ENCODE data around the gene WDR7. TPM values are rescaled to one million over a fixed set of nuclear protein-coding genes. Genes with fewer than 3 reads are reported as not detected.
"Not testable (repeated sequence)": the region's sequence is repeated elsewhere in the genome, so short reads cannot be mapped to it uniquely, and the experiment has no call there.

WDR7 gene
- total RNA-seq, 2 experiments from 2014 or later = 21.5 to 23.1 TPM

- peaks cover 2% of the 10 kb centered on the region for H3K9me3 Mint-ChIP-seq (ENCODE audit: low read depth)
- H3K4me1 Mint-ChIP-seq = peaks cover 39% of the 10 kb centered on the region
- DNase-seq (no peak), ATAC-seq (no peak)
- H3K36me3 Mint-ChIP-seq (ENCODE audit: low read depth) = peaks cover 23% of the 10 kb centered on the region
- H3K4me3 Mint-ChIP-seq = peak overlapping the region; percentile 98
- H3K27ac Mint-ChIP-seq = peak overlapping the region; percentile 96
- ChIA-PET POLR2A (no interaction called here), CTCF (interaction anchor here (1.3 to 3.6 kb wide), 2 partner anchors 11 to 70 kb away, joined by 4 to 19 read pairs; partner anchors contain the start of gene WDR7)
- no peaks in the 10 kb centered on the region for H3K27me3 Mint-ChIP-seq
- intact Hi-C loops (cut with DNase I, micrococcal nuclease) = loop anchor here in 1 of 2 experiments (2.0 to 10.0 kb wide), 2 partner anchors 946 to 1050 kb away; partner anchors contain the start of genes FECH and TCF4
These were observed 12.1 kb upstream of the WDR7 start for GRCh38 chr18:56639104-56639381.

- H3K27ac Mint-ChIP-seq = peak overlapping the region; percentile 96
- peaks cover 2% of the 10 kb centered on the region for H3K9me3 Mint-ChIP-seq (ENCODE audit: low read depth)
- ChIA-PET CTCF (interaction anchor here (0.7 to 3.6 kb wide), 3 partner anchors 11 to 232 kb away, joined by 3 to 19 read pairs (median 4); partner anchors contain the start of gene WDR7), POLR2A (no interaction called here)
- no peaks in the 10 kb centered on the region for H3K27me3 Mint-ChIP-seq
- H3K4me1 Mint-ChIP-seq = peaks cover 36% of the 10 kb centered on the region
- H3K36me3 Mint-ChIP-seq (ENCODE audit: low read depth) = peaks cover 20% of the 10 kb centered on the region
- DNase-seq (no peak), ATAC-seq (no peak)
- peak overlapping the region; percentile 98 for H3K4me3 Mint-ChIP-seq
- intact Hi-C loops (cut with DNase I, micrococcal nuclease) = loop anchor here in 1 of 2 experiments (2.0 to 10.0 kb wide), 2 partner anchors 945 to 1051 kb away; partner anchors contain the start of genes FECH and TCF4
These were observed 11.6 kb upstream of the WDR7 start for GRCh38 chr18:56639571-56639970.

DNA sequence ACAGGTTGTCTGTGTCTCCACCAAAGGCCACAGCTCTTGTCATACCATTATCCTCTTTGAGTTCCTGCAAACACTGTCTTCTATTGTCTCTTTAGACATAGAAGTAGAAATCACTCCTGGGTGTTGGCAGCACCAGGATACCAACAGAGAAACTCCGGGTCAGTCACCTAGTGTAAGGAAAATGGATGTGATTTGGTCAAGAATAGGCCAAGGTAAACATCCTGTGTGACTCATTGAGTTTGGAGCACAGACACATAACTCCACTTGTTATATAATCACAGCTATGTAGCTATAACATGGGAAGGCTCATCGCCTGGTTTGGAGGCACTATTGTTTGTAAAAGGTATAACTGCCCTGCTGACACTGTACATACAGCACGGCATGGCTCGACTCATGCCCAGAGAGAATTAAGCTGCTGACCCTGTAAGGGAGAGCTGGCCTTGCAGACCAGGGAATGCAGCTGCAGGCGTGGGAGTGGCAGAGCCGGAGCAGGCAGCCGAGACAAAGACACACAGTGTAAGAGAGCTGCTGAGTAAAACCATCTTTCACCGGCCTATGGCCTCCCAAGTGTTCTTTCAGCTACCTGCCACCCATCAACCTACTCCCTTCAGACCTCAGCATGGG, 9.3 kb upstream of the WDR7 start:
- H3K27ac Mint-ChIP-seq = no peak overlapping the region

GRCh38 chr18:56643381-56643780, 7.8 kb upstream of the WDR7 start:
- POLR2A ChIA-PET = no interaction called here
- H3K4me1 Mint-ChIP-seq = peaks cover 17% of the 10 kb centered on the region

More for the DNA sequence above, 9.3 kb upstream of the WDR7 start:
- Mint-ChIP-seq H3K36me3 (ENCODE audit: low read depth) (peaks cover 12% of the 10 kb centered on the region), H3K9me3 (ENCODE audit: low read depth) (peaks cover 2% of the 10 kb centered on the region), H3K4me1 (peaks cover 16% of the 10 kb centered on the region), H3K4me3 (no peak overlapping the region), H3K27me3 (no peaks in the 10 kb centered on the region)
- CTCF ChIA-PET = interaction anchor here (1.1 to 3.6 kb wide), 3 partner anchors 8 to 978 kb away, joined by 3 to 19 read pairs (median 4); partner anchors contain the start of gene WDR7
- DNase-seq = no peak
- ATAC-seq = no peak
- intact Hi-C loops (cut with DNase I, micrococcal nuclease) = no loop called here
- POLR2A ChIA-PET = no interaction called here

DNA sequence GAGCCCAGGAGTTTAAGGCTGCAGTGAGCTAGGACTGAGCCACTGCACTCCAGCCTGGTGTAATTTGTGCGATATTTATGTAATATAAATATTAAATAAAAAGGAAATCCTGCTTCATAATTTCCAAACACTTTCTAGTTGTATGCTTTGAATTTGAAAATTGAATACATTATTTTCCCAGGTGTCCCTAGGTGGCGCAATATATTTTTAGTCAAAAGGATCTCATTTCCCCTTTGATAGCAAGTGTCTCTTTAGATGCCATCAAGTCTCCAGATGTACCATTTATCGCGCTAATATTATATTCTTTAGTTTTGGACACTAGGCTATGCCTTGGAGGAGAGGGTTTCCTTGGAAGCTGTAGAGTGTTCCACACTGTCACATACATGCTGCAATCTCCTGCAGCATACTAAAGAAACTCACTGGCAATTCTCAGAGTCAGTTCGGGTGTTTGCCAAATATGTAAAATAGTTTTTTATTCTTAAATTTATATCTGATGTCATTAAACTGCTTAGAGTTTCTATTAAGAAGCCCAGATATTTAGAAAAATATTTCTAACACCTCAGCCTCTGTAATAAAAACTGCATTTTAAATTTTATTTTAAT, 5.6 kb upstream of the WDR7 start:
- Mint-ChIP-seq H3K36me3 (ENCODE audit: low read depth) (no peaks in the 10 kb centered on the region), H3K9me3 (ENCODE audit: low read depth) (no peaks in the 10 kb centered on the region), H3K27me3 (no peaks in the 10 kb centered on the region), H3K4me1 (peaks cover 8% of the 10 kb centered on the region), H3K27ac (no peak overlapping the region), H3K4me3 (no peak overlapping the region)
- intact Hi-C loops (cut with DNase I, micrococcal nuclease) = no loop called here
- ATAC-seq = no peak
- POLR2A ChIA-PET = no interaction called here
- CTCF ChIA-PET = interaction anchor here (0.6 kb wide), 1 partner anchor 49 kb away, joined by 3 read pairs; no protein-coding TSS in a partner anchor
- DNase-seq = no peak

More at GRCh38 chr18:56643381-56643780, 7.8 kb upstream of the WDR7 start:
- CTCF ChIA-PET = interaction anchor here (1.2 kb wide), 1 partner anchor 37 kb away, joined by 4 read pairs; no protein-coding TSS in a partner anchor
- no peak for DNase-seq
- Mint-ChIP-seq H3K4me3 (no peak overlapping the region), H3K9me3 (ENCODE audit: low read depth) (peaks cover 2% of the 10 kb centered on the region), H3K36me3 (ENCODE audit: low read depth) (peaks cover 6% of the 10 kb centered on the region), H3K27me3 (no peaks in the 10 kb centered on the region), H3K27ac (no peak overlapping the region)
- no peak for ATAC-seq
- intact Hi-C loops (cut with DNase I, micrococcal nuclease) = no loop called here

DNA sequence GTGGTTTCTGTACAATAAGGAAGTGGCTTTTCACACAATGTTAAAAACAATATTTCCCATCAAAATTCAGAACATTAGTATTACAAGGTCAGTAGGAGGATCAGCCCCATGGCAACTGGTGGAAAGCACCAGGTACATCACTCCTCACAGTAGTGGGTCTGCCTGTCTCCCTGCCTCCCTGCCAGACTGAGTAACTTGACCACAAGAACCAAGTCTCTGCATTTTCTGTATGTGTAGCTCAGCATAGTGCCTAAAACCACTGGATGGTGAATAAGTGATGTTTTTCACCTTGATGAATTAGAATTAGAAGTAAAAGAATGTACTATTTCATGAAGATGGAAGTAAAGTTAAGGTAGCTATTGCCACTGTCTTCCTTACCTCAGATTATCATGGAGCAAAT, 4.1 kb upstream of the WDR7 start:
- Mint-ChIP-seq H3K9me3 (ENCODE audit: low read depth) (no peaks in the 10 kb centered on the region), H3K36me3 (ENCODE audit: low read depth) (no peaks in the 10 kb centered on the region), H3K4me1 (peaks cover 13% of the 10 kb centered on the region), H3K4me3 (no peak overlapping the region), H3K27me3 (no peaks in the 10 kb centered on the region), H3K27ac (no peak overlapping the region)
- intact Hi-C loops (cut with DNase I, micrococcal nuclease) = no loop called here
- ATAC-seq (no peak), DNase-seq (peak; percentile 22)
- CTCF ChIA-PET = interaction anchor here (1.1 to 1.2 kb wide), 2 partner anchors 22 to 34 kb away, joined by 3 to 4 read pairs; no protein-coding TSS in a partner anchor
- POLR2A ChIA-PET = no interaction called here

- Mint-ChIP-seq H3K4me3 (no peak overlapping the region), H3K27ac (no peak overlapping the region), H3K36me3 (ENCODE audit: low read depth) (peaks cover 2% of the 10 kb centered on the region), H3K9me3 (ENCODE audit: low read depth) (no peaks in the 10 kb centered on the region), H3K27me3 (no peaks in the 10 kb centered on the region), H3K4me1 (peaks cover 17% of the 10 kb centered on the region)
- CTCF ChIA-PET = interaction anchor here (0.7 kb wide), 1 partner anchor 973 kb away, joined by 3 read pairs; the partner anchor contains the start of gene NARS1
- DNase-seq (no peak), ATAC-seq (no peak)
- POLR2A ChIA-PET = no interaction called here
- intact Hi-C loops (cut with DNase I, micrococcal nuclease) = no loop called here
These were observed 2.9 kb upstream of the WDR7 start for GRCh38 chr18:56647951-56648893.

DNA sequence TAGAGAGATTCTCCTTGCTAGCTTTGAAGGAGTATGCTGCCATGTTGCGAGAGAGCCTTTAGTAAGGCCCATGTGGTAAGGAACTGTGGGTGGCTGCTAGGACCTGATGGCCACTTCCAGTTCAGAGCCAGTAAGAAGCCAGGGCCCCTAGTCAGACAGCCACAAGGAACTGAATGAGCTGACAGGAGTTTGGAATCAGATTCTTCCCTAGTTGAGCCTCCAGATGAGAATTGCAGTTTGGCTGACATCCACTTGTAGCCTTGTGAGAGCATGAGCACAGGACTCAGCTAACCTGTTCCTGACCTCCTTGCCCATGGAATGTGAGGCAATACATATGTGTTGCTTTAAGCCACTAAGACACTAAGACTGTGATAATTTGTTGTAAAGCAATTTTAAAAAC, 1.2 kb upstream of the WDR7 start:
- no peak overlapping the region for H3K27ac Mint-ChIP-seq
- intact Hi-C loops (cut with DNase I, micrococcal nuclease) = loop anchor here in 1 of 2 experiments (10.0 kb wide), 1 partner anchor 355 kb away; no protein-coding TSS in a partner anchor
- peaks cover 4% of the 10 kb centered on the region for H3K36me3 Mint-ChIP-seq (ENCODE audit: low read depth)
- peak overlapping the region; percentile 89 for H3K4me3 Mint-ChIP-seq
- ChIA-PET POLR2A (no interaction called here), CTCF (interaction anchor here (1.2 to 2.8 kb wide), 2 partner anchors 10 to 59 kb away, joined by 5 to 19 read pairs; no protein-coding TSS in a partner anchor)
- ATAC-seq (no peak), DNase-seq (no peak)
- no peaks in the 10 kb centered on the region for H3K27me3 Mint-ChIP-seq
- H3K9me3 Mint-ChIP-seq (ENCODE audit: low read depth) = no peaks in the 10 kb centered on the region
- peaks cover 31% of the 10 kb centered on the region for H3K4me1 Mint-ChIP-seq

DNA sequence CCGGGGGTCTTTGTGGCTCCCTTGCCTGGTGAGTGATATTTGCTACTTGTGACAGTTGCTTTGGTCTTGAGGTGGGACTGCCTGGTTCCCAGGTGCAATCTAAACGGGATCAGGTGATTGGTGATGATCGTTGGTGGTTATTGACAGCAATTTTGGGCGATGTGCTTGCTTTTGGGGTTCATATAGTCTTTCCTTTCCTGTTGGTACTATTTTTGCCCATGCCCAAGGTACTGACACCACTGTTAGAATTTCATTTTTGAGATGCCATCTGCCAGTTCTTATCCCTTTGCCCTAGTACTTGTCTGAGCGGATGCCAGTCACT, 573 bp downstream of the WDR7 start:
- DNase-seq (peak; percentile 15), ATAC-seq (no peak)
- ChIA-PET POLR2A (interaction anchor here (1.0 to 1.3 kb wide), 2 partner anchors 14 to 970 kb away, joined by 3 to 7 read pairs; partner anchors contain the start of gene NARS1), CTCF (interaction anchor here (0.6 to 2.8 kb wide), 6 partner anchors 9 to 63 kb away, joined by 3 to 19 read pairs (median 3); no protein-coding TSS in a partner anchor)
- Mint-ChIP-seq H3K4me1 (peaks cover 44% of the 10 kb centered on the region), H3K9me3 (ENCODE audit: low read depth) (no peaks in the 10 kb centered on the region), H3K4me3 (peak overlapping the region; percentile 89), H3K27me3 (no peaks in the 10 kb centered on the region), H3K27ac (peak overlapping the region; percentile 90), H3K36me3 (ENCODE audit: low read depth) (peaks cover 4% of the 10 kb centered on the region)
- intact Hi-C loops (cut with DNase I, micrococcal nuclease) = loop anchor here (1.0 to 10.0 kb wide), 4 partner anchors 13 to 970 kb away; partner anchors contain the start of genes NARS1 (in 2 of the 2) and TXNL1 (in 2 of the 2)

DNA sequence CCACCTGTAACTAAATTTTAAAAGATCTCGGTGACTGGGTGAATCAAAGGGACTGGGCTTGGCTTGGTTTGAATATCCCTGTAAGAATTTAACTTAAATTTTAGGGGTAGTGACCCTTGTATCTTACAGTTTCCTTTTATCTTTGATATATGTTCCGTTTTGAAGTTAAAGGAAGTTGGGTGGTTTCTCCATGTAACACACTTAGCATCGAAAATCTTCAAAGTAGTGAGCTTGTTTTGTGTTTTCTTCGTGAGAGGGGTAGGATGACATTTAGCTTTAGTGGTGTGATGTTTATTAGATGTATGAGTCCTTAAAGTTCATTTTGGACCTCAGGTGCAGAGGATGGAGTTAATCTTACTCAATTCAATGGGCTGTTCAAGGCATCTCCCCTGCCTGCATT, 1.6 kb downstream of the WDR7 start:
- no peak for DNase-seq
- H3K27ac Mint-ChIP-seq = peak overlapping the region; percentile 87
- peak overlapping the region; percentile 89 for H3K4me3 Mint-ChIP-seq
- H3K9me3 Mint-ChIP-seq (ENCODE audit: low read depth) = no peaks in the 10 kb centered on the region
- H3K4me1 Mint-ChIP-seq = peaks cover 38% of the 10 kb centered on the region
- ChIA-PET CTCF (interaction anchor here (0.7 kb wide), 1 partner anchor 997 kb away, joined by 3 read pairs; no protein-coding TSS in a partner anchor), POLR2A (interaction anchor here (1.1 kb wide), 1 partner anchor 56 kb away, joined by 3 read pairs; no protein-coding TSS in a partner anchor)
- peaks cover 4% of the 10 kb centered on the region for H3K36me3 Mint-ChIP-seq (ENCODE audit: low read depth)
- ATAC-seq = no peak
- no peaks in the 10 kb centered on the region for H3K27me3 Mint-ChIP-seq
- intact Hi-C loops (cut with DNase I, micrococcal nuclease) = loop anchor here in 1 of 2 experiments (10.0 kb wide), 1 partner anchor 352 kb away; no protein-coding TSS in a partner anchor

- H3K36me3 Mint-ChIP-seq (ENCODE audit: low read depth); DNase-seq; POLR2A ChIA-PET; CTCF ChIA-PET; ATAC-seq; H3K4me3 Mint-ChIP-seq; H3K27ac Mint-ChIP-seq; H3K27me3 Mint-ChIP-seq; H3K9me3 Mint-ChIP-seq (ENCODE audit: low read depth): not testable (repeated sequence)
- intact Hi-C loops (cut with DNase I, micrococcal nuclease) = loop anchor here in 1 of 2 experiments (10.0 kb wide), 1 partner anchor 351 kb away; no protein-coding TSS in a partner anchor
- peaks cover 43% of the 10 kb centered on the region for H3K4me1 Mint-ChIP-seq
These were observed 3.1 kb downstream of the WDR7 start for GRCh38 chr18:56654280-56654679.
